Endometrium (tissue), 2 donors: ENCODE results near the gene NTM.

Source experiments
- FAIRE-seq: peaks from 2 replicates; lab custom pipeline; 2012; peaks lifted over from hg19 to GRCh38; lab: Jason Lieb, UNC
- donor health status: control.
- donor health status: control.

NTM gene

GRCh38 chr11:131832079-131832478, 461.7 kb downstream of the NTM start:
- FAIRE-seq, result no peak

DNA sequence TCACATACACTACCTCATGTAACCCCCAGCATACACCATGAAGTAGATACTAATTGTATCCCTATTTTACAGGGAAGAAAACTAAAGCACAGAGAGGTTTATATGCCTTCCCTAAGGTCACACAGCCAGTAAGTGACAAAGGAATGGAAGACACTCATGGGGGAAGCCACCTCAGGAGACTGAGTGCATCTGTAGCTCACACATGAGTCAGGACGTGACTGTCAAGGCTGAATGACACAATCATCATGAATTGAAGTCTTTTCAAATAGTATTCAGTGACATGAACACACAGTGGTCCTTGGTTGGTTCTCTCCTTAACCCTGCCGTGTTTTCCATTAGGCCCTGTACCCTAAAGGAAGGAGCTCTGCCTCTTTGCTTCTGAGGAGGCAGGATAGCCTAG, 463.0 kb downstream of the NTM start:
- no peak for FAIRE-seq

DNA sequence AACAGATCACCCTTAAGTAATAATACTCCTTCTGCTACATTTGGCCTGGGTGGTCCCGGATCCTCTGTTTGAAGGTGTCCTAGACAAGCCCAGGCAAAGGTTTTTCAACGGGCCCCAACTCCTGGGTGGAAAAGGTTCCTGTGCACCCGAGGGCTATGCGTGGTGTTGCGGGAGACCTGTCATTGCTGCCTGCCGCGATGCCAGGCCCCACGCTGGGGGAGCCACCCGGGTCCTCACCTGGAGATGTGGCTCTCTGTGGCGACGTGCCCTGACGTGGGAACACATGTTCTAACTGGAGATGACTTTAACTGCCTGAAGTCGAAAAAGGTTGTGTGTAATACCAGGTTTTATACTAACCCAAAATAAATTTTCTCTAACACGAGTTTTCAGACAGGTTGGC, 467.1 kb downstream of the NTM start:
- no peak for FAIRE-seq

DNA sequence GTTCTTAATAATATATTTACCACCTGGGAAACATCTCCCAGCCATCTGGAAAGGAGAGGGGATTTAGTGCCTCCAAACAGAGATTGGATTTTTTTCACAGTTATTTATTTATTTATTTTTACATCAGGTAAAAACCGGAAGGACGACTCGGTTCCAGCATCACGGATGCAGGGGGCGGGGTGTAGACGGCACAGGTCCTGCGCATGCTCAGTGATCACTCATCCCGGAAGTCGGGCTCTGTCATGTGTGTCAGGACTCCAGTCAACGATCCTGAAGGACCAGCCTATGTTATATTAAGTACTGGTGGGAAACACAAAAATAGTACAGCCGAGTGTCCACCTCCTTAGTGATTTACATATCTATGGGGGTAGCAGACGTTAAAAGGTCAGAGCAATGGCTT, 467.6 kb downstream of the NTM start:
- FAIRE-seq, result no peak

DNA sequence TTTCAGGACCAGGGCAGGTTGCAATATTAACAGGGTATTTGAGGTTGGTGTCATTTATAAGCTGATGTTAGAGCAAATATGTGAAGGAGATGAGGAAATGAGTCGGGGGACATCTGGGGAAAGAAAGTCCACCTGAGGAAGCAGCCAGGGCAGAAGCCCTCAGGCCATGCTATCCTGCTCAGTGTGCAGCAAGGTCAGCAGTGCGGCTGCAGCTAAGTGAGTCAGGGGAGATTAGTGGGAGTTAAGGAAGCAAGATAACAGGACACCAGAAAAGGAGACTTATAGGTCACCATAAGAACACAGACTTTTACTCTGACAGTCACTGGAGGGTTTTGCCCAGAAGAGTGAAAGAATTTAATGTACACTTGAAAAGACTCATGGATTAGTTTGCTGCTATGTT, 468.9 kb downstream of the NTM start:
- FAIRE-seq, result no peak

DNA sequence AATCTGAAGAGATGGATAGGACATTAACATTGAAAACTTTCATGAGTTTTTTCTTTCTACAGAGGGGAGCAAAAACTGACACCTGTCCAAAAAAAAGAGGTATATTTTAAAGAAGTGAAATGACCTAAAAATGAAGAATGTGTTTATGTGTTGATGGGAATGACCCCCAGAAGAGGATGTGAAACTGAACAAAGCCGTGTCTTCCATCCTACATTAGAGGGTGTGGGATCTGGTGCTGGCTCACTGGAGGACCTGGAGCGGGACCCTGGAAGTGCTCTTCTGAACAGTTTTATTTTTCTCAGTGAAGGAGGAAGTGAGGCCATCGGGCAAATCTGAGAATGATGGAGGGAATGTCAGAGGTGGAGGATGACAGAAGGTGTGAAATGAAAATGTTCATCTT, 470.1 kb downstream of the NTM start:
- no peak for FAIRE-seq

- FAIRE-seq, result no peak
Measured at GRCh38 chr11:131841028-131841427, 470.6 kb downstream of the NTM start.

DNA sequence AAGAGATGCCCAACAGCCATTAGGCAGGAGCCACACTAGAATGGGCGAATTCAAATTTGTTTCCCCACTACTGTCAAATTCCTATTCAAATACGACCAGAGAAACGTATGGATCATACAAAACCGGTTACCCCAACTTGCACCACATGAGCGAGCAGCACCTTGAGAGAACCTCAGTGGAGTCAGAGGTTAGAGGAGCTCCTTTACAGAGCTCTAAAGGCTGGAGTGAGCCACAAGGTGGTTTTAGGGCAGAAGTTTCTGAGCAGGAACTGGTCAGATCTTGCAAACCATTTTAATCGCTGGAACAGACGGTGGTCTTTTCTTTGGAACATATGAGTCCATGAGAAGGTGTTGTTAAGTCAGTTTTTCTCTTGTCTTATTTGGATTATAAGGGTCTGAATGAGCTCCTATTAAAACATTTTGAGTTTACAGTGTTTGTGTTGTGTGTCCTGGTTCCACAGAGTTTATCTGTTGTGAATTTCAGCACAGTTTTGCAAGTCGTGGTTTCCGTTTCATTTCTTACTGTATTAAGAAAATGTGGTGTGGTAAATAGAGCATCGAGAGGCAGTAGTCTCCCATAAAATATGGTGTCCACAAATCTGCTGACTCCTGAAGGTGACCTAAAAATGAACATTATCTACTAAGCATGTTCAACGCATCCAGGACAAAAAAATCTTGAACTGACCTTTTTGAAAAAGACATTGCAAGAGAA, 471.7 kb downstream of the NTM start:
- FAIRE-seq, result no peak

DNA sequence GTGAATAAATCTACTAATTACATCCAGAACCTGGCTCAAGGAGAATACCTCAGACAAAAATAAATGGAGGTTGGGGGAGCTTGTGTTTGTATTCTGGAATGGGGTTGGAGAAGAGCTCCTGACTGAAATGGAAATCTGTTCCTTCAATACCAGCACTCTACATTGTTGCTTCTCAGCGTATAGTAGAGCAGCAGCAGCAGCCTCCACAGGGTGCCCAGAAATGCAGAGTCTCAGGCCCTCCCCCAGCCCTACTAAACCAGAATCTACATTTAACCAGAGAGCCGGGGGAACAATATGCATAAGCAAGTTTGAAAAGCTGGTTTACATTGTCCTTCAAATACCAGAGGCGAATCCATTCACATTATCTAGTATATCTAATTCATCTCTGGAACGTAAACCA, 474.8 kb downstream of the NTM start:
- FAIRE-seq, result no peak

DNA sequence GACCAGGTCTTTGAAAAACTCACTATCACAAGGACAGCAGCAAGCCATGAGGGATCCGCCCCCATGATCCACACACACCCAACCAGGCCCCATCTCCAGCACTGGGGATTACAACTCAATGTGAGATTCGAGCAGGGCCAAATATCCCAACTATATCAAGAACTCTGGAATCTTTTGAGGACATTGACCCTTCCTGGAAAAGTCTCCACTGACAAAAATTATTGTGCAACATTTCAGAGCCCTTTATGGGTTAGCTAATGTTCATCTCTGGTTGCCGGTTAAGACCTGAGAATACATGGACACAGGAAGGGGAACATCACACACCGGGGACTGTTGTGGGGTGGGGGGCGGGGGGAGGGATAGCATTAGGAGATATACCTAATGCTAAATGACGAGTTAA, 479.1 kb downstream of the NTM start:
- FAIRE-seq, result no peak

DNA sequence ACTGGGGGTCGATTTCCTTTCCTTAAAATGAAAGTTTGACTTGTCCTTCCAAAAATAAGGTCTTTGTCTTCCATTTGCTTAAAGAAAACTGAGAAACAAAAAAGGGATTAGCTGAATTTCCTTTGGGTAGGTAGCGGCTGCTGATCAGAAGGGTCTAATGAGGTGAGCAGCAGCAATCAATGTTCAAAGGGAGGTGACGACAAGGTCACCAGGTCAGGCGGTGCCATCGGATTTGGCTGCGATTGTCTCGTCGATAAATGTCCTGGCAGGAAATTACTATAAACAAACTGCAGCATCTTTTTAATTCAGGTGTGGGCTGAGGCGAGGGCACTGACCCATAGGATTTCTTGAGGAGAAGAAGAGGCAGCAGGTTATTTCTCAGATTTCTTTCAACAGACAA, 480.1 kb downstream of the NTM start:
- FAIRE-seq, result no peak

- no peak for FAIRE-seq
Measured at GRCh38 chr11:131851964-131852755, 481.7 kb downstream of the NTM start.

DNA sequence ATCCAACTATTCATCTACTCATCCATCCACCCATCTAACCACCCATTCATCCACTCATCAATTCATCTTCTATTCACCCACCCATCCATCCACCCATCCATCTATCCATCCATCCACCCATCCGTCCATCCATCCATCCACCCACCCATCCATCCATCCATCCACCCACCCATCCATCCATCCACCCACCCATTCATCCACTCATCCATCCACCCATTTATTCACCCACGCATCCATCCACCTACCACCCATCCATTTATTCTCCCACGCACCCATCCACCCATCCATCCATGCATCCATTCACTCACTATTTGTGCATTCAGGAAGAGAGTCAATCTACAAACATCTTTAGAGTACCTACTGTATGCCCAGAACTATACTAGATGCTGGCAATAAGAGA, 482.3 kb downstream of the NTM start:
- no peak for FAIRE-seq

- FAIRE-seq, result no peak
Measured at GRCh38 chr11:131854391-131854790, 484.0 kb downstream of the NTM start.

DNA sequence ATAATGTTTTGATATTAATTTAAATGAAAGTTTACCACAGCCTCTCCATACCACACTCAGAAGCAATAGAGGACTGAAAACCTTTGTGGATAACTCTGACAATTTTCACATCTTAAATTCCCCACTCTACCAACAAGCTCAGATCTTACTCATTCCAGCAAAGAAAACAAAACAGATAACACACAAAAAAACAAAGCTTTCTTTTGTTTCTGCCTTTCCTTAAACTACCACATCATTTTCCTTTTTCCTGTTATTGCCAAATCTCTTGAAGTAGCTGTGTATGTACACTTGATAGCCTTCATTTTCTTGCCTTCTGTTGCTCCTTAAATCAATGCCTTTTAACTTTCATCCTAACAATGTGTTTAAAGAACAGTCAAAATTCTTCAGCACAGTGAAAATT, 484.9 kb downstream of the NTM start:
- FAIRE-seq, result no peak

DNA sequence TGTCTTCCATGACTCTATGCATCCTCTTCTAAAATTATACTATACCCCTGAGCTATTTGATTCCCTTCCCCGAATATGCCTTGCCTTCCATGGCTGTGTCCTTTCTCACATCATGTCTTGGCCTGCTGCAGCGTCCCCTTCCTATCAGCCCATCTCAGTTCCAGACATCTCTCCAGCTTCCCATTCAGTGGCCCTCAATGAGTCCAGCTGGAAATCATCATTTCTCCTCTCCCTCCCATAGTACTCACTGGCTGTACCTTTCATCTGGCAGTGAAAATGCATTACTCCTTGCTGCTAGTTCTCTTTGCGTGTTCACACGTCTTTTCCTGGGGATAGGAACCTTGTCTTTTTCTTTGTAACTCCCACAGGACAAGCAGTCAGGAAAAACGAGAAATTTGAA, 486.8 kb downstream of the NTM start:
- no peak for FAIRE-seq

- no peak for FAIRE-seq
Measured at GRCh38 chr11:131858505-131858904, 488.1 kb downstream of the NTM start.

GRCh38 chr11:131859538-131860210, 489.3 kb downstream of the NTM start:
- FAIRE-seq, result no peak

DNA sequence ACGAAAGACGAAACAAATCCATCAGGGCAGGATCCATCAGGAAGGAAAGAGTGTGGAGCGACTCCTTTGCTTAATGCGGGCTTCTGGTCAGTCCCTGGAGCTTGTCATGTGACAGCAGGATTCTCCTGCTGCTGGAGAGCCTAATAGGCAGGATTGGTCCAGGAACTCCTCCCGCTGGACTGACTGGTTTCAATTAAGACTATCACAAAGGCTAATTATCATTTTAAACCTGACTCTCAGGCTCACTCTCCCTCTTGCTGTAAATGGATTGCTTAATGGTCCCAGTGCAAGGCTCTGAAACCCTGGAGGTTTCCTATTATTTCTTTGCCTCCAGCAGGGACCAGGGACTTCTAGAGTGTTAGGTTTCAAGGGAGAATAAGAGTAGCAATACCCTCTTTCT, 493.8 kb downstream of the NTM start:
- FAIRE-seq, result no peak

GRCh38 chr11:131865860-131866259, 495.4 kb downstream of the NTM start:
- no peak for FAIRE-seq

- no peak for FAIRE-seq
Measured at GRCh38 chr11:131866535-131867400, 496.4 kb downstream of the NTM start.
